Stomach (tissue), 9 donors: ENCODE data around the gene ETF1. TPM values are rescaled to one million over a fixed set of nuclear protein-coding genes. Genes with fewer than 3 reads are reported as not detected.

Experiments used
- DNase-seq, 2 donors: peaks; one replicate each; pipeline versions ENCODE4 v3.0.0 to v3.0.0-alpha.2; 2013 to 2019
- H3K27ac ChIP-seq, 5 donors: fragments of 200-600 bp in 4 of 5; sonication (generic) in 4 of 5; one replicate each; pipeline ENCODE4 v1.5.1; 2013 to 2019; ENCODE audit warnings: mild to moderate bottlenecking in 1 of 5, moderate library complexity in 1 of 5
- H3K27me3 ChIP-seq, 3 donors: fragments of 200-600 bp; sonication (generic); one replicate each; pipeline ENCODE4 v1.5.1; 2017 to 2019; ENCODE audit warnings: mixed run types in 1 of 3
- H3K36me3 ChIP-seq, 4 donors: fragments of 200-600 bp; sonication (generic); 1 replicate in 3 of 4; 2 replicates in 1 of 4; pipeline ENCODE4 v1.5.1; 2016 to 2019
- H3K4me1 ChIP-seq, 4 donors: fragments of 200-600 bp; sonication (generic); one replicate each; pipeline ENCODE4 v1.5.1; 2016 to 2019
- H3K4me3 ChIP-seq, 4 donors: fragments of 200-600 bp; sonication (generic) in 3 of 4; one replicate each; pipeline ENCODE4 v1.5.1; 2016 to 2019; ENCODE audit warnings: mild to moderate bottlenecking in 1 of 4
- H3K9me3 ChIP-seq, 4 donors: fragments of 200-600 bp; sonication (generic); one replicate each; pipeline ENCODE4 v1.5.1; 2016 to 2019
- CTCF ChIP-seq, 7 experiments: fragments of 450-650 bp in 4 of 7; fragments of 200-600 bp in 3 of 7; sonication (generic) in 3 of 7; IDR thresholded peaks; one replicate each; pipeline ENCODE4 v1.5.1; 2016 to 2019; ENCODE audit warnings: antibody characterized with exemption in 7 of 7, control low read depth in 2 of 7, mild to moderate bottlenecking in 1 of 7
- EP300 ChIP-seq: sonication (generic); formaldehyde crosslinking; IDR thresholded peaks from one replicate; pipeline ENCODE4 v1.6.1; 2017; ENCODE audit warnings: antibody characterized with exemption
- POLR2A ChIP-seq, 4 donors: fragments of 450-650 bp; IDR thresholded peaks; one replicate each; pipeline ENCODE4 v1.6.1; 2016; ENCODE audit warnings: antibody characterized with exemption in 4 of 4, control low read depth in 2 of 4, mild to moderate bottlenecking in 1 of 4, moderate library complexity in 1 of 4
- POLR2AphosphoS5 ChIP-seq, 3 donors: sonication (generic); formaldehyde crosslinking; IDR thresholded peaks; one replicate each; pipeline ENCODE4 v1.6.1; 2016; ENCODE audit warnings: antibody characterized with exemption in 3 of 3
- WGBS, 5 donors: extraction: QIAGEN DNeasy Blood & Tissue Kit in 3 of 5; methylation state at CpG; one replicate each; pipeline versions ENCODE4 v1.1.5 to v1.1.7; 2013 to 2018; 5-methylcytosine and 5-hydroxymethylcytosine counted together
- intact Hi-C: fragments of 100-400 bp; cut with DNase I; formaldehyde crosslinking; loops from one replicate; pipeline ENCODE4 v1.15.1; 2023; ENCODE audit warnings: low total_unique reads
- polyA plus RNA-seq, 3 donors: library from polyadenylated mRNA; stranded (reverse); fragments of 200-250 nt; gene quantifications; one replicate each; pipeline ENCODE4 v1.2.3, GENCODE V29; 2013
- small RNA-seq, 4 donors: library from RNA; depleted of rRNA; stranded (forward); fragments of <200 nt; gene quantifications; one replicate each; pipeline ENCODE3, GENCODE V24; 2016
- total RNA-seq, 5 donors: library from RNA; depleted of rRNA; stranded (reverse); fragments of >200 nt; gene quantifications; one replicate each; pipeline versions ENCODE4 v1.1.0 to v1.2.3, GENCODE V29; 2014 to 2016
- donor health status: healthy with polysubstance abuse.
- donor health status: Bipolar disorder and iron deficiency.
- donor health status: healthy.

The ETF1 gene
- total and polyA plus RNA-seq, 8 donors = 9.0 to 119 (median 51.0) TPM

- peaks cover 10 to 20% (median 18%) of the 10 kb centered on the region in 4 donors for H3K4me1 ChIP-seq
- no peak for DNase-seq
- TF ChIP-seq POLR2AphosphoS5 (IDR thresholded peaks at IDR 0.05) (no peak), POLR2A (IDR thresholded peaks at IDR 0.05) (no peak), CTCF (IDR thresholded peaks at IDR 0.05) (no peak), EP300 (no peak)
- H3K36me3 ChIP-seq = no peaks in the 10 kb centered on the region
- intact Hi-C loops = no loop called here
- H3K27me3 ChIP-seq = no peaks in the 10 kb centered on the region
- H3K4me3 ChIP-seq = no peak overlapping the region
- H3K27ac ChIP-seq = no peak overlapping the region
- no peaks in the 10 kb centered on the region for H3K9me3 ChIP-seq
- WGBS, 5 donors = 66 to 79% (median 75%) methylated on average over 12 of the region's 12 CpGs
These were observed 85.3 kb downstream of the ETF1 start for GRCh38 chr5:138457531-138458275.

Small RNA genes within 50 kb of the gene (small RNA-seq; reads per million reads assigned to genes)
- gene RF00154 = 29.0 to 120 (median 36.9) reads per million in 4 donors
- 440 to 649 (median 521) reads per million in 4 donors for gene SNORD63

Other genes with a start within 250 kb of the ETF1 start
- gene CDC25C, start 211.4 kb downstream of the ETF1 start, total RNA-seq = 1 to 10 TPM in 2 of 5 donors, not detected in 3; 2.9 to 4.1 TPM
- gene CDC25C, start 211.4 kb downstream of the ETF1 start, polyA plus RNA-seq = 1 to 10 TPM in 1 of 3 donors, under 1 TPM in 2; 0.75 to 2.1 (median 0.92) TPM
- gene FAM53C, start 205.0 kb downstream of the ETF1 start, total RNA-seq = 10 to 100 TPM in 4 of 5 donors, under 1 TPM in 1; 0.29 to 43.3 (median 26.8) TPM
- gene FAM53C, start 205.0 kb downstream of the ETF1 start, polyA plus RNA-seq = 10 to 100 TPM in 1 of 3 donors, 1 to 10 TPM in 2; 7.0 to 13.4 (median 8.7) TPM
- gene KDM3B, start 190.6 kb downstream of the ETF1 start, total RNA-seq = 100 to 1,000 TPM in 1 of 5 donors, 10 to 100 TPM in 4; 47.1 to 107 (median 62.6) TPM
- gene KDM3B, start 190.6 kb downstream of the ETF1 start, polyA plus RNA-seq = 10 to 100 TPM; 12.6 to 20.8 (median 15.6) TPM
- 10 to 100 TPM in 1 of 5 donors, 1 to 10 TPM in 2, not detected in 2; 4.5 to 73.3 (median 7.7) TPM for gene REEP2, start 104.2 kb downstream of the ETF1 start, total RNA-seq
- gene REEP2, start 104.2 kb downstream of the ETF1 start, polyA plus RNA-seq = 1 to 10 TPM; 2.1 to 5.8 (median 3.1) TPM
- 10 to 100 TPM in 4 of 5 donors, 1 to 10 TPM in 1; 7.7 to 83.9 (median 48.1) TPM for gene EGR1, start 77.8 kb downstream of the ETF1 start, total RNA-seq
- gene EGR1, start 77.8 kb downstream of the ETF1 start, polyA plus RNA-seq = 10 to 100 TPM; 17.0 to 45.4 (median 30.2) TPM
- 100 to 1,000 TPM; 157 to 427 (median 196) TPM for gene HSPA9, start 32.2 kb upstream of the ETF1 start, total RNA-seq
- gene HSPA9, start 32.2 kb upstream of the ETF1 start, polyA plus RNA-seq = 10 to 100 TPM; 68.8 to 78.2 (median 75.2) TPM
- gene CTNNA1, start 210.2 kb upstream of the ETF1 start, total RNA-seq = 100 to 1,000 TPM; 199 to 531 (median 258) TPM
- 100 to 1,000 TPM in 2 of 3 donors, 10 to 100 TPM in 1; 88.7 to 138 (median 103) TPM for gene CTNNA1, start 210.2 kb upstream of the ETF1 start, polyA plus RNA-seq